H9 (cell line): ENCODE measurements around the gene CBLB. TPM values are rescaled to one million over a fixed set of nuclear protein-coding genes. Genes with fewer than 3 reads are reported as not detected.

Experiments used
- DNase-seq: peaks from one replicate; pipeline ENCODE4 v3.0.0-alpha.2; 2017
- H2AFZ ChIP-seq: one replicate; pipeline ENCODE4 v1.6.1; 2013; ENCODE audit warnings: mild to moderate bottlenecking, low read length, control low read depth, moderate library complexity
- H2AK5ac ChIP-seq: 2 replicates; pipeline ENCODE4 v1.6.1; 2013; ENCODE audit warnings: low read length, control low read depth, mixed read lengths; ENCODE audit not compliant: insufficient read length
- H2BK120ac ChIP-seq: one replicate; pipeline ENCODE4 v1.6.1; 2013; ENCODE audit warnings: low read depth, mild to moderate bottlenecking, low read length, control low read depth, inconsistent platforms; ENCODE audit not compliant: poor library complexity, severe bottlenecking
- H2BK12ac ChIP-seq: 2 replicates; pipeline ENCODE4 v1.6.1; 2013; ENCODE audit warnings: low read length, control low read depth, mixed read lengths, low read depth; ENCODE audit not compliant: insufficient read length
- H2BK15ac ChIP-seq: 2 replicates; pipeline ENCODE4 v1.6.1; 2013; ENCODE audit warnings: low read depth, low read length, control low read depth
- H2BK20ac ChIP-seq: one replicate; pipeline ENCODE4 v1.6.1; 2013; ENCODE audit warnings: low read depth, mild to moderate bottlenecking, low read length, control low read depth, inconsistent platforms; ENCODE audit not compliant: poor library complexity, severe bottlenecking
- H2BK5ac ChIP-seq: 2 replicates; pipeline ENCODE4 v1.6.1; 2013; ENCODE audit warnings: low read length, control low read depth, mixed read lengths; ENCODE audit not compliant: insufficient read length
- H3K14ac ChIP-seq: 2 replicates; pipeline ENCODE4 v1.6.1; 2013; ENCODE audit warnings: low read length, control low read depth; ENCODE audit not compliant: insufficient read depth
- H3K18ac ChIP-seq: 2 replicates; pipeline ENCODE4 v1.6.1; 2013; ENCODE audit warnings: low read depth, mild to moderate bottlenecking, mixed read lengths, low read length, control low read depth; ENCODE audit not compliant: insufficient read length
- H3K23ac ChIP-seq: 2 replicates; pipeline ENCODE4 v1.6.1; 2013; ENCODE audit warnings: low read length, control low read depth, mixed read lengths, low read depth; ENCODE audit not compliant: insufficient read length
- H3K23me2 ChIP-seq: 2 replicates; pipeline ENCODE4 v1.6.1; 2013; ENCODE audit warnings: low read depth, mild to moderate bottlenecking, mixed read lengths, low read length, control low read depth; ENCODE audit not compliant: insufficient read length, poor library complexity, severe bottlenecking
- H3K27ac ChIP-seq: 2 replicates; pipeline ENCODE4 v1.5.1; 2013; ENCODE audit warnings: low read length, control low read depth, mixed read lengths, low read depth; ENCODE audit not compliant: insufficient read length
- H3K27me3 ChIP-seq: 2 replicates; pipeline ENCODE4 v1.6.1; 2013; ENCODE audit warnings: low read length, control low read depth, inconsistent platforms; ENCODE audit not compliant: insufficient read depth
- H3K4ac ChIP-seq: 2 replicates; pipeline ENCODE4 v1.6.1; 2013; ENCODE audit warnings: low read depth, mild to moderate bottlenecking, control low read depth, inconsistent platforms, low read length, moderate library complexity
- H3K4me1 ChIP-seq: 2 replicates; pipeline ENCODE4 v1.6.1; 2013; ENCODE audit warnings: low read length, control low read depth, inconsistent platforms; ENCODE audit not compliant: insufficient read depth
- H3K4me2 ChIP-seq: 2 replicates; pipeline ENCODE4 v1.6.1; 2013; ENCODE audit warnings: low read length, control low read depth, mixed read lengths; ENCODE audit not compliant: insufficient read length, insufficient read depth
- H3K56ac ChIP-seq: 2 replicates; pipeline ENCODE4 v1.6.1; 2013; ENCODE audit warnings: low read depth, mild to moderate bottlenecking, mixed read lengths, low read length, control low read depth; ENCODE audit not compliant: insufficient read length
- H3K79me1 ChIP-seq: 2 replicates; pipeline ENCODE4 v1.6.1; 2013; ENCODE audit warnings: low read depth, mild to moderate bottlenecking, moderate library complexity, low read length, control low read depth, inconsistent platforms; ENCODE audit not compliant: insufficient read depth, poor library complexity, severe bottlenecking
- H3K79me2 ChIP-seq: 2 replicates; pipeline ENCODE4 v1.6.1; 2013; ENCODE audit warnings: low read length, control low read depth, inconsistent platforms; ENCODE audit not compliant: insufficient read depth
- H3K9ac ChIP-seq: 2 replicates; pipeline ENCODE4 v1.6.1; 2013; ENCODE audit warnings: low read length, control low read depth, mixed read lengths; ENCODE audit not compliant: insufficient read length; ENCODE audit errors: extremely low read depth
- H3K9me3 ChIP-seq: one replicate; pipeline ENCODE4 v1.6.1; 2013; ENCODE audit warnings: low read depth, low read length, inconsistent platforms; ENCODE audit not compliant: control insufficient read depth
- H3T11ph ChIP-seq: one replicate; pipeline ENCODE4 v1.6.1; 2013; ENCODE audit warnings: mild to moderate bottlenecking, low read length, control low read depth, inconsistent platforms
- H4K20me1 ChIP-seq: one replicate; pipeline ENCODE4 v1.6.1; 2013; ENCODE audit not compliant: control insufficient read depth, insufficient read length, insufficient read depth
- H4K5ac ChIP-seq: 2 replicates; pipeline ENCODE4 v1.6.1; 2013; ENCODE audit warnings: low read depth, mild to moderate bottlenecking, mixed read lengths, low read length, control low read depth; ENCODE audit not compliant: insufficient read length
- H4K8ac ChIP-seq: replicated peaks from 2 replicates; pipeline ENCODE4 v1.6.1; 2013; ENCODE audit warnings: low read length, control low read depth, mixed read lengths, low read depth; ENCODE audit not compliant: insufficient read length
- H4K91ac ChIP-seq: 2 replicates; pipeline ENCODE4 v1.6.1; 2013; ENCODE audit warnings: low read depth, mild to moderate bottlenecking, moderate library complexity, mixed read lengths, low read length, control low read depth; ENCODE audit not compliant: insufficient read length
- H3K27ac Mint-ChIP-seq, 3 experiments: 2 replicates in 2 of 3; 3 replicates in 1 of 3; pipeline ENCODE4 v1.8.0; 2020 to 2021; ENCODE audit warnings: mixed read lengths in 3 of 3, mild to moderate bottlenecking in 1 of 3, moderate library complexity in 1 of 3
- H3K27me3 Mint-ChIP-seq: 2 replicates; pipeline ENCODE4 v1.8.0; 2021; ENCODE audit warnings: low read depth, mild to moderate bottlenecking, moderate library complexity, mixed read lengths
- H3K36me3 Mint-ChIP-seq, 3 experiments: 2 replicates in 2 of 3; 3 replicates in 1 of 3; pipeline ENCODE4 v1.8.0; 2020 to 2021; ENCODE audit warnings: low read depth in 3 of 3, mixed read lengths in 3 of 3; ENCODE audit not compliant: insufficient read depth in 1 of 3
- H3K4me1 Mint-ChIP-seq, 2 experiments: 2 replicates each; pipeline ENCODE4 v1.8.0; 2020; ENCODE audit warnings: mixed read lengths in 2 of 2
- H3K4me3 Mint-ChIP-seq, 2 experiments: 2 replicates in 1 of 2; 3 replicates in 1 of 2; pipeline ENCODE4 v1.8.0; 2020 to 2021; ENCODE audit warnings: mild to moderate bottlenecking in 2 of 2, mixed read lengths in 2 of 2, moderate library complexity in 1 of 2
- H3K9me3 Mint-ChIP-seq, 2 experiments: 2 replicates in 1 of 2; 3 replicates in 1 of 2; pipeline ENCODE4 v1.8.0; 2020; ENCODE audit warnings: mild to moderate bottlenecking in 2 of 2, mixed read lengths in 2 of 2, moderate library complexity in 1 of 2
- CTCF ChIP-seq: fragments of 200-600 bp; sonication (generic); conservative IDR thresholded peaks from 3 replicates; pipeline ENCODE4 v1.8.0; 2021; ENCODE audit warnings: antibody characterized with exemption, mild to moderate bottlenecking
- WGBS: extraction: QIAGEN DNeasy Blood & Tissue Kit; methylation state at CpG from one replicate; pipeline ENCODE4 v1.1.7; 2013; ENCODE audit warnings: missing lambda C conversion rate, low lambda C conversion rate, mixed read lengths; ENCODE audit not compliant: insufficient read length; ENCODE audit errors: extremely low coverage; 5-methylcytosine and 5-hydroxymethylcytosine counted together
- total RNA-seq: library from RNA; stranded (reverse); gene quantifications from 2 replicates; pipeline ENCODE4 v1.2.1, GENCODE V29; 2021

The CBLB gene
- total RNA-seq, 1 experiment from 2014 or later, result 25.7 TPM

GRCh38 chr3:105834768-105835167 lies 34.0 kb downstream of the CBLB start:
- no peak overlapping the region for H2BK120ac ChIP-seq
- H2BK5ac ChIP-seq, result no peak overlapping the region
- H2BK15ac ChIP-seq, result no peak overlapping the region
- H2AK5ac ChIP-seq, result no peak overlapping the region
- no peak overlapping the region for H4K8ac ChIP-seq
- H3K56ac ChIP-seq, result no peak overlapping the region
- no peaks in the 10 kb centered on the region for H3K9me3 Mint-ChIP-seq
- DNase-seq, result no peak
- no peaks in the 10 kb centered on the region for H3K27me3 ChIP-seq
- H2BK20ac ChIP-seq, result no peak overlapping the region
- no peak overlapping the region for H3K23ac ChIP-seq
- TF ChIP-seq CTCF, result no peak
- no peaks in the 10 kb centered on the region for H4K20me1 ChIP-seq
- peaks cover 1% of the 10 kb centered on the region; the same call in 1 of the 2 replicates for H3K79me2 ChIP-seq
- no peaks in the 10 kb centered on the region for H3K27me3 Mint-ChIP-seq
- H3T11ph ChIP-seq, result no peak overlapping the region
- H2AFZ ChIP-seq, result no peak overlapping the region
- no CpG with 5 or more reads among the region's 3 CpGs for WGBS
- H3K27ac ChIP-seq, result no peak overlapping the region
- H3K79me1 ChIP-seq, result no peaks in the 10 kb centered on the region
- no peak overlapping the region for H3K4me3 Mint-ChIP-seq
- H3K14ac ChIP-seq, result no peak overlapping the region
- H3K23me2 ChIP-seq, result no peaks in the 10 kb centered on the region
- H3K36me3 Mint-ChIP-seq, result peaks cover 0 to 19% (median 0%) of the 10 kb centered on the region in 3 experiments; a peak in 3 of 7 replicates
- peaks cover 12 to 23% of the 10 kb centered on the region in 2 experiments for H3K4me1 Mint-ChIP-seq
- H3K18ac ChIP-seq, result no peak overlapping the region
- H3K27ac Mint-ChIP-seq, result peak overlapping the region in 1 of 3 experiments; percentile 20; a peak in 2 of 7 replicates
- H3K4me2 ChIP-seq, result no peak overlapping the region
- H3K4ac ChIP-seq, result no peak overlapping the region
- no peak overlapping the region for H2BK12ac ChIP-seq
- H4K5ac ChIP-seq, result no peak overlapping the region
- no peaks in the 10 kb centered on the region; the same call in 1 of the 2 replicates for H3K4me1 ChIP-seq
- H3K9me3 ChIP-seq, result no peaks in the 10 kb centered on the region
- no peak overlapping the region for H4K91ac ChIP-seq
- no peak overlapping the region for H3K9ac ChIP-seq
